ACHN (cell line): Measurements from ENCODE around the gene HACD1.
A peak's percentile ranks its signal among the peaks of the same experiment; 100 is the strongest.

ENCODE experiments used
- DNase-seq: peaks from one replicate; pipeline ENCODE4 v3.0.0-alpha.2; 2015
- in situ Hi-C: cut with HindIII; loops from 2 replicates; pipeline ENCODE4 v1.10.0; 2017; ENCODE audit warnings: low sequenced_read_pairs, low pct_ligation_motif_present, low pct_unique_long_range_greater_than_20kb

Gene HACD1, protein sequence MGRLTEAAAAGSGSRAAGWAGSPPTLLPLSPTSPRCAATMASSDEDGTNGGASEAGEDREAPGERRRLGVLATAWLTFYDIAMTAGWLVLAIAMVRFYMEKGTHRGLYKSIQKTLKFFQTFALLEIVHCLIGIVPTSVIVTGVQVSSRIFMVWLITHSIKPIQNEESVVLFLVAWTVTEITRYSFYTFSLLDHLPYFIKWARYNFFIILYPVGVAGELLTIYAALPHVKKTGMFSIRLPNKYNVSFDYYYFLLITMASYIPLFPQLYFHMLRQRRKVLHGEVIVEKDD

DNA sequence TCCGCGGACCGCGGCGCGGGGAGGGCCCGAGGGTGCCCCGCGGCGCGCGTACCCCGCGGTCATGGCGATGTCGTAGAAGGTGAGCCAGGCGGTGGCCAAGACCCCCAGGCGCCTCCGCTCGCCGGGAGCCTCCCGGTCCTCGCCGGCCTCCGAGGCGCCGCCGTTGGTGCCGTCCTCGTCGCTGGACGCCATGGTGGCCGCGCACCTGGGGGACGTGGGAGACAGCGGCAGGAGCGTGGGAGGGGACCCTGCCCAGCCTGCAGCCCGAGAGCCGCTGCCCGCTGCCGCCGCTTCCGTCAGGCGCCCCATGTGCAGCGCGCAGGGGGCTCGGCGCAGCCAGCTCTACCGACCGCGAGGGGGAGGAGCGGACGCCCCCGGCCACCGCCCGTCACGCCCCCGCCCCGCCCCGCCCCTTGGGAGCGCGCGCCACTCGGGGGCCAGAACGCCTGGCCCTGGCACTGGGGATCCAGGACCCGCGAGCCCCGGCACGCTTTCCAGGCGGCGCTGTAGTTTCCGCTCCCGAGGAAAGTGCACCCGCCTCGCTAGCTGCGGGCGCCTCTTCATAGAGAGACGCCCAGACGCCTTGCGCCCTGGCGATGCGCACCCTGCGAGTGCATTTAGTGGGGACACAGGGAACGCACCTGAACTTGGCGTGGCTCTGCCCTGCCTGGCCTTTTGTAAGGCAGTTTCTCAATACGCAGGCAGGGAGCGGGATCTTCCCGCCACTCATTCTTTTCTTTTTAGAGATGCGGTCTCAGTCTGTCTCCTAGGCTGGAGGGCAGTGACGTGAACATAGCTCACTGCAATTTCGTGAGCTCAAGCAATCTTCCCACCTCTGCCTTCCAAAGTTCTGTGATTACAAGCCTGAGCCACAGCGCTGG lies at the start of gene HACD1:
TSS of gene HACD1 (minus strand) at position 344 of the 881 bp plus-strand sequence. CDS start at position 309, 35 bp downstream.
- in situ Hi-C loops: no loop called here
- peak; percentile 84 for DNase-seq

DNA sequence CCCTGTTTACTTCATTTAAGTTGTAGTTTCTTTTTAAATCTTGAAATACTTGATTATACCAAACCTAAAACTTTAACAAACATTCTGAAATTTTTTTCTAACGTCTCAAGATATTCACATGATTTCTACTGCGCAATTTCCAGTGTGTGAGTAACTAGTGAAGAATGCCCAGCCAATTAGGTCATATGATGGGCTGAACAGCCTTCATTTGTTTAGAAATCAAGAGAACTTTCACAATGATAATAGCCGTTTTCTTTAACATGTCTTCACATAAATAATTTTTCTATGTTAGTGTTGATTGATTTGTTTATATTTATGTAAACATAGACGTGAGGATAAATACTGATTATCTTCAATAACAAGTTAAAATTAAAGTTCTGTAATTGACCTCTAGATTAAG lies 48.6 kb upstream of the HACD1 start:
- peak; percentile 86 for DNase-seq
- in situ Hi-C loops: no loop called here

GRCh38 chr10:17663450-17663849 lies 46.3 kb upstream of the HACD1 start:
- no peak for DNase-seq
- in situ Hi-C loops: no loop called here

GRCh38 chr10:17662193-17663138 lies 45.3 kb upstream of the HACD1 start:
- in situ Hi-C loops: no loop called here
- DNase-seq: no peak

DNA sequence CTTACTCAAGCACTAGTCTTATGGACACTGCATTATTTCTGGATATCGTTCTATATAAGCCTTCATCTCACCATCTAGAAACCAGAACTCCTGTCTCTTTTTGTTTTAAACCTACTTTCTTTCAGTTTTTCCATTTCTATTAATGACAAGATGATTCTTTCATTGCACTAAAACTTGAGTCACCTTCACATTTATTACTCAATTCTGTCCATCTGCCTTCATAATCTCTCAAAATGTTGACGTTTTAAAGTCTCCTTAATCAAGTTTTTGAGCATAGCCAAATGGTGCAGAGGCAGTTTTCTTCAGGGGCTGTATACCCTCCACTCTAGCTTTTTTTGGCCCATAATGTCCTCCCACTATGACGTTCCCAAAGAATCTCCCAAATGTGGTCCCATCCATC lies 44.3 kb upstream of the HACD1 start:
- no peak for DNase-seq
- in situ Hi-C loops: no loop called here

- no peak for DNase-seq
- in situ Hi-C loops: no loop called here
Measured at GRCh38 chr10:17660921-17661320, 43.7 kb upstream of the HACD1 start.

GRCh38 chr10:17659365-17659764 lies 42.2 kb upstream of the HACD1 start:
- in situ Hi-C loops: no loop called here
- no peak for DNase-seq

- in situ Hi-C loops: no loop called here
- no peak for DNase-seq
Measured at GRCh38 chr10:17657103-17657500, 39.9 kb upstream of the HACD1 start.

DNA sequence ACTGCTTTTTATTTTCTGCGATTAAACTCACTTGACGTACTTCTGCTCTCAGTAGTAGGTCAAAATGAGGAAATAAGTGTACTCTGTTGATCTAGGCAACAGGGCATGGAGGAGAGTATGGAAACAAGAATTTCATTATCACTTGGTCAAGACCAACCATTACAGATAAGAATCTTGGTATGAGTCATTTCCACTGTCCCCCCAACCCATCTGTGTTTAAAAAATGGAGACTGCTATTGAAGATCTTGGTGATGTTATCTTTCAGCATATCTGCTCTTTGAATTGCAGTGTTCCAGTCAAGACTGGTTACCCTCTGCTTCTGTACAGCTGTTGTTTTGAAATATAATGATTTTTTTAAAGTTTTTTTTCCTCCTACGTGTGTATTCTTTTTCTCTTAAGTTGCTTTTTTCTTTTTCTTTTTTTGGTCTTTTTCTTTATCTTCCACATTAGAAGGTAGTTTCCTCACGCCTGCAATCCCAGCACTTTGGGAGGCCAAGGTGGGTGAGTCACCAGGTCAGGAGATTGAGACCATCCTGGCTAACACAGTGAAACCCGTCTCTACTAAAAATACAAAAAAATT lies 38.5 kb upstream of the HACD1 start:
- in situ Hi-C loops: no loop called here

DNA sequence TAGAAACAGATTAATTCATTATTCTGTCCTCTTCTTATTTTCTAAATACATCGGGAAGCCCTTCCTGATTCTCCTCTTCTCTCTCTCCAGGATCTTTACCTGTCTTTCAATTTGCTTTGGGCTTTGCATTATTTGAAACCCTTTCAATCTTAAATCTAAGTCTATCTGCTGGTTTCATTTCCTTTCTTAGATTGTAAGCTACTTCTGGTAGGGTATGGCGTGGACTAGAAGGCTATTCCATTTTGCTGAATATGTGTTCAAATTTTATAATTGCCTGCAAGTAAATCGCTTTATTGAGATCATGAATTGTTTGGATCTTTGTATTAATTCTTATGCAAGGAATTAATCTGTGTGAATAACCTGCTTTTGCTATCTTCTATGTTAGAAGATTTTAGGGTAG lies 37.8 kb upstream of the HACD1 start:
- DNase-seq: no peak
- in situ Hi-C loops: no loop called here

More for the DNA sequence above, 38.5 kb upstream of the HACD1 start:
- no peak for DNase-seq

GRCh38 chr10:17652585-17652984 lies 35.4 kb upstream of the HACD1 start:
- in situ Hi-C loops: no loop called here
- no peak for DNase-seq

DNA sequence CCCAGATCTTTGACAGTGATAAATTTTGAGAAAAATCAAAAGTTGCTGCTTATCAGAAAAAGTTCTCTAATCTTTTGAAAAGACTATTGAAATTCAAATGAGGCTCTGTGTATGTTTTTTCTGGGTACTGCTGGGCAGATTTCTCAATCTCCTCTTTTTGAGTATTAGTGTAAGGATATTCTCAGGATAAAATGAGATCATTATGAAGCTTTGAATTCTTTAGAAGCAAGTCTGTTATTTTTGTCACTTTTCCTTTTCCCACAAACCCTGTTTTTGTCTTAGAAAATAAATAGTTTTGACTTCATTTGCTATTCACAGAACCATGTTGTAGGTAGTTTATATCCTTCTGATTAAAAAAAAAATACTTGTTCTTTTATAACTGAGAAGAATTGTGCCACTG lies 34.7 kb upstream of the HACD1 start:
- in situ Hi-C loops: no loop called here
- DNase-seq: no peak

- in situ Hi-C loops: no loop called here
- DNase-seq: no peak
Measured at GRCh38 chr10:17650416-17650815, 33.2 kb upstream of the HACD1 start.

DNA sequence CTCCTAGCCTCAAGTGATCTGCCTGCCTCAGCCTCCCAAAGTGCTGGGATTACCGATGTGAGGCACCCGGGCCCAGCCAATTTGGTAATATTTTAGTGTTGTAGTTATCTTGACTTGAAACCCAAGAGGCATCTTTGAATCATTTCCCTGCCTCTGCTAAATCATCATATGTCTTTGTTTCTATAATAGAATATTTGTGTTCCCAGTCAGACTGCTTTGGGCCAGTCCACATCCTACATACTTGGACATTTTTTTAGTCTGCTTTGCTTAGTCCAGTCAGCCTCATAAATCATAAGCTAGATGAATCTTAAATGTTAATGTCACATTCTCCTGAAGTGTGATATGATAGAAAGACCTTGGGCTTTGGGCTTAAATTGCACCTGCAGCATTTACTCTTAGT lies 32.7 kb upstream of the HACD1 start:
- in situ Hi-C loops: no loop called here
- DNase-seq: no peak

- DNase-seq: no peak
- in situ Hi-C loops: no loop called here
Measured at GRCh38 chr10:17649052-17649451, 31.9 kb upstream of the HACD1 start.

DNA sequence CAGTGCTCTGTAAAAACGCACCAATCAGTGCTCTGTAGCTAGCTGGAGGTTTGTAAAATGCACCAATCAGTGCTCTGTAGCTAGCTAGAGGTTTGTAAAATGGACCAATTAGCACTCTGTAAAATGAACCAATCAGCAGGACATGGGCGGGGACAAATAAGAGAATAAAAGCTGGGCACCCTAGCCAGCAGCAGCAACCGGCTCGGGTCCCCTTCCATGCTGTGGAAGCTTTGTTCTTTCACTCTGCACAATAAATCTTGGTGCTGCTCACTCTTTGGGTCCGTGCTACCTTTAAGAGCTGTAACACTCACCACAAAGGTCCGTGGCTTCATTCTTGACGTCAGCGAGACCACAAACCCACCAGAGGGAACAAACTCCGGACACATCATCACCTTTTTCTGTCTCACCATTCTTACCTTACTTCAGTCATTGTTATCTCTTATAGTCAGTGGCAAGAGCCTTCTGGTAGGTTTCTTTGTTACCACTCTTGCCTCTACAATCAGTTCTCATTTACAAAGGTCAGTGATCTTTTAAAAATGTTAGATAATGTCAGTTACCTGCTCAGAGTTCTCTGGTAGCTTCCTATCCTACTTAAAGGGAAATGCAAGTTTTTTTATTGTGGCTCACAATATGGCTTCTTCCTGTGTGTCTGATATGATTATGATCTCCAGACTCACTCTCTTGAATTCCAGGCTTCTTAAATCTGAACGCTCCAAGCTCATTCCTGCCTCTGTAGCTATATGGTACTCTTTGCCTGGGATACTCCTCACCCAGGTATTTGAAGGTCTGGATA lies 31.3 kb upstream of the HACD1 start:
- DNase-seq: no peak
- in situ Hi-C loops: no loop called here

GRCh38 chr10:17647326-17647725 lies 30.2 kb upstream of the HACD1 start:
- in situ Hi-C loops: no loop called here
- DNase-seq: no peak
